H7 (cell line): ENCODE results near the gene FBXO17. TPM values are rescaled to one million over a fixed set of nuclear protein-coding genes. Genes with fewer than 3 reads are reported as not detected.
"Not testable (repeated sequence)": the region's sequence is repeated elsewhere in the genome, so short reads cannot be mapped to it uniquely, and the experiment has no call there.

Experiments used
- DNase-seq: peaks from one replicate; pipeline ENCODE4 v3.0.0; 2012
- H3K27me3 ChIP-seq: 2 replicates; pipeline ENCODE4 v1.6.0; 2011; ENCODE audit warnings: mild to moderate bottlenecking, low read length; ENCODE audit not compliant: control insufficient read depth, insufficient read depth
- H3K36me3 ChIP-seq: replicated peaks from 2 replicates; pipeline ENCODE4 v1.5.1; 2011; ENCODE audit warnings: low read length; ENCODE audit not compliant: control insufficient read depth, insufficient read depth
- H3K4me3 ChIP-seq: 2 replicates; pipeline ENCODE4 v1.5.1; 2011; ENCODE audit warnings: low read depth, mild to moderate bottlenecking, control low read depth, low read length, moderate library complexity; ENCODE audit not compliant: insufficient read depth
- total RNA-seq: library from RNA; depleted of rRNA; stranded (reverse); fragments of >200 nt; shearing (Covaris generic); gene quantifications from 2 replicates; pipeline ENCODE4 v1.2.3, GENCODE V29; 2014

The FBXO17 gene
- total RNA-seq, 1 experiment from 2014 or later = 25.3 TPM

DNA sequence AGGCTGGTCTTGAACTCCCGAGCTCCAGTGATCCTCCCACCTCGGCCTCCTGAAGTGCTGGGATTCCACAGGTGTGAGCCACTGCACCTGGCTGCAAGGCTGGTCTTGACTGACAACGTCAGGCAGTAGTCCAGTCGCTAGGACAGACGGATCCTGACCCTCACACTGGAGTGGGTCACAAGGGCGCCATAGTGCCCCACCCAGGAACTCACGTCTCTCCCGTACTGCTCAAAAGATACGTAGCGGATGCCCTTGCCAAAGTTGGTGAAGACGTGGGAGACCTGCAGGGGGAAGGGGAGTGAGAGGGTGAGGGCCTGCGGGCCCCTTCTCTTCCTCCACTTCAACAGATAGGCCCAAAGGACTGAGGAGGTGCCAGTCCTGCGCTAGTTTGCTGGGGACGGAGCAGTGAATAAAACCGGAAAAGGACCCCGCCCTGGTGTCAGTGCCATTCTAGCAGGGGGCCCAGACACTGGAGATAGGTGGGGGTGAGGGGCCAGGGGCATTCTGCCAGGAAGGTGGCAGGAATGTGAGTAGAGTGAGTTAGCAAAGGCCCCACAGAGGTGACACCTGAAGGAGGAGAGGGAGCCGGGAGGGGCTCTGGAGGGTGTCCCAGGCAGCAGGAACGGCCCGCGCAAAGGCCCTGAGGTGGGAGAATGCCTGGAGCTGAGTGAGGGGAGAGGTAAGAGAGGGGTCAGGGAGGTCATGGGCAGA is 32.9 kb downstream of the FBXO17 start:
- no peak overlapping the region for H3K4me3 ChIP-seq
- no peaks in the 10 kb centered on the region; the same call in 1 of the 2 replicates for H3K36me3 ChIP-seq
- H3K27me3 ChIP-seq = no peaks in the 10 kb centered on the region
- peak; percentile 19 for DNase-seq

DNA sequence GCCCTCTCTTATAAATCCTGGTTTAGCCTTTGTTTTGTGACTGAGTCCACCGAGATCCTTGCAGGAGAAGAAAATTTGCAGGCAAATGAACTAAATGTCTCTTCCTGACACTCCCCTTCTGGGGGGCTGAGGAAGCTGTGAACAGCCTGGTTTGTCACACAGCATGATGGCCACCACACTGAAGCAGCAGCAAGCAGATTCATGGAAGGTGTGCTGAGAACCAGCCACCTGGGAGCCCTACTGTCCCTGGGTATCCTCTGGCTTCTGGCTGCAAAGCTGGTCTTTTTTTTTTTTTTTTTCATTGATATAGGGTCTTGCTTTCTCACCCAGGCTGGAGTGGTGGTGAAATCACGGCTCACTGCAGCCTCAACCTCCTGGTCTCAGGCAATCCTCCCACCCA is 33.6 kb downstream of the FBXO17 start:
- Histone ChIP-seq H3K36me3 (no peaks in the 10 kb centered on the region; the same call in 1 of the 2 replicates), H3K27me3 (no peaks in the 10 kb centered on the region), H3K4me3 (no peak overlapping the region)
- no peak for DNase-seq

DNA sequence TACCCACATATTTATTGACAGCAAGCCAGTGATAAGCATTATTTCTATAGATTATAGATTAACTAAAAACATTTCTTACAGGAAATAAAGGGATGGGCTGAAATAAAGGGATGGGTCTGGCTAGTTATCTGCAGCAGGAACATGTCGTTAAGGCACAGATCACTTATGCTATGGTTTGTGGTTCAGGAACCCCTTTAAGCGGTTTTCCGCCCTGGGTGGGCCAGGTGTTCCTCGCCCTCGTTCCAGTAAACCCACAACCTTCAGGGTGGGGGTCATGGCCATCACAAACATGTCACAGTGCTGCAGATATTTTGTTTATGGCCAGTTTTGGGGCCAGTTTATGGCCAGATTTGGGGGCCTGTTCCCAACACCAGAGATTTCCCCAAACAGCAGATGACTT is 34.1 kb downstream of the FBXO17 start:
- DNase-seq, H3K4me3 ChIP-seq, H3K36me3 ChIP-seq, H3K27me3 ChIP-seq: not testable (repeated sequence)

DNA sequence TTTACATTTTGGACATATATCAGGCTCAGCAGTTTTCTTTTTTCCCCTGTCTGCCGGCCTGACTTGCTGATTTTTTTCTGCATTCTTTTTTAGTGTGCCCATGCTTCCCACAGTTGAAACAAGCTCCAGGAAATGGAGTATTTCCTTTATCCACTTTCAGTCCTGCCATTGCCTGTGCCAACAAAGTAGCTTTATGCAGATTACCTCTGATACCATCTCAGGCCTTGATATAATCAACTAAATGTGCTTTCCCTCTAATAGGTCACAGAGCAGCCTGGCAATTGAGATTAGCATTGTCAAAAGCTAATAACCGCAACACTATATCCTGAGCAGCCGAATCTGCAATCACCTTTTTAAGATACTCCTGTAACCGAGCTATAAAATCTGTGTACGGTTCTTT is 35.6 kb downstream of the FBXO17 start:
- H3K4me3 ChIP-seq = no peak overlapping the region
- no peaks in the 10 kb centered on the region for H3K36me3 ChIP-seq
- DNase-seq = no peak
- H3K27me3 ChIP-seq = no peaks in the 10 kb centered on the region

DNA sequence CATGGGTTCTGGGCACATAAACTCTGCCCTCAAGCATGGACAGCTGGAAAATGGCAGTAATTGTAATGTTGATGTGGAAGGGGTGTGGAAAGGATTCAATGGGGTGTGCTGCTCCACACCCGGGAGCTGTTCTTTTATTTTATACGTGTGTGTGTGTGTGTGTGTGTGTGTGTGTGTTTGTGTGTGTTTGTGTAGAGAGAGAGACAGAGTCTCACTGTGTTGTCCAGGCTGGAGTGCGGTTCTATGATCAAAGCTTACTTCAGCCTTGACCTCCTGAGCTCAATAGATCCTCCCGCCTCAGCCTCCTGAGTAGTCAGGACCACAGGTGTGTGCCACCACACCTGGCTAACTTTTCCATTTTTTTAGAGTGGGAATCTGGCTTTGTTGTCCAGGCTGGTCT is 42.0 kb downstream of the FBXO17 start:
- no peak overlapping the region for H3K4me3 ChIP-seq
- H3K36me3 ChIP-seq = peaks cover 12% of the 10 kb centered on the region
- H3K27me3 ChIP-seq = no peaks in the 10 kb centered on the region
- DNase-seq = no peak

DNA sequence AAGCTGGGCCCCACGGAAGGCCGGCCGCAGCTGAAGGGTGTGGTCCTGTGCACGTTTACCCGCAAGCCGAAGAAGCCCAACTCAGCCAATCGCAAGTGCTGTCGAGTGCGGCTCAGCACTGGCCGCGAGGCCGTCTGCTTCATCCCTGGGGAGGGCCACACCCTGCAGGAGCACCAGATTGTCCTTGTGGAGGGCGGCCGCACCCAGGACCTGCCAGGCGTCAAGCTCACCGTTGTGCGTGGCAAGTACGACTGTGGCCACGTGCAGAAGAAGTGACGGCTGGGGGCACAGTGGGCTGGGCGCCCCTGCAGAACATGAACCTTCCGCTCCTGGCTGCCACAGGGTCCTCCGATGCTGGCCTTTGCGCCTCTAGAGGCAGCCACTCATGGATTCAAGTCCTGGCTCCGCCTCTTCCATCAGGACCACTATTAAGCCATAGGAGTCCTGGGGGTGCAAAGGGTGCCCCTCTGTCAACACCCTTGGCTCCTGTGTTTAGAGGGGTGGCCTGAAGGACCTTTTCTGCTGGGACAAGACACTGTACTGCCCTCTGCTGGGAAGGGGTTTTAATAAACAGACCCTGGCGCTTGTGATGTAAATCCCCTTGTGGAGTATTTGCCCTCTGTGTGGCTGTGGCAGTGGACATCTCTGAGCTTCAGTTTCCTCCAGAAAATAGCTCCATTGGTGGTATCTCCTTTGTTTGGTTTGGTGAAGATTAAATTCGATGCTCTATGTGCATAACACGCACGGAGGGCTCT is 42.9 kb downstream of the FBXO17 start:
- no peak overlapping the region for H3K4me3 ChIP-seq
- DNase-seq = peak; percentile 64
- peaks cover 12% of the 10 kb centered on the region for H3K36me3 ChIP-seq

DNA sequence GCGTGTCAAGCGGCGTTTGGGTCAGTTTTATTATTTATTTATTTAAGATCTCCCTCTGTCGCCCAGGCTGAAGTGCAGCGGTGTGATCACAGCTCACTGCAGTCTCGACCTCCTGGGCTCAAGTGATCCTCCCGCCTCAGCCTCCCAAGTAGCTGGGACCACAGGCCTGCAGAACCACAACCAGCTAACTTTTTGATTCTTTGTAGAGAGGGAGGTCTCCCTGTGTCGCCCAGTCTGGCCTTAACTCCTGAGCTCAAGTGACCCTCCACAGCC is 44.1 kb downstream of the FBXO17 start:
- Histone ChIP-seq H3K27me3 (no peaks in the 10 kb centered on the region), H3K36me3 (peaks cover 12% of the 10 kb centered on the region), H3K4me3 (peak overlapping the region; percentile 97)
- DNase-seq = no peak

More for the DNA sequence above, 42.9 kb downstream of the FBXO17 start:
- H3K27me3 ChIP-seq = no peaks in the 10 kb centered on the region

DNA sequence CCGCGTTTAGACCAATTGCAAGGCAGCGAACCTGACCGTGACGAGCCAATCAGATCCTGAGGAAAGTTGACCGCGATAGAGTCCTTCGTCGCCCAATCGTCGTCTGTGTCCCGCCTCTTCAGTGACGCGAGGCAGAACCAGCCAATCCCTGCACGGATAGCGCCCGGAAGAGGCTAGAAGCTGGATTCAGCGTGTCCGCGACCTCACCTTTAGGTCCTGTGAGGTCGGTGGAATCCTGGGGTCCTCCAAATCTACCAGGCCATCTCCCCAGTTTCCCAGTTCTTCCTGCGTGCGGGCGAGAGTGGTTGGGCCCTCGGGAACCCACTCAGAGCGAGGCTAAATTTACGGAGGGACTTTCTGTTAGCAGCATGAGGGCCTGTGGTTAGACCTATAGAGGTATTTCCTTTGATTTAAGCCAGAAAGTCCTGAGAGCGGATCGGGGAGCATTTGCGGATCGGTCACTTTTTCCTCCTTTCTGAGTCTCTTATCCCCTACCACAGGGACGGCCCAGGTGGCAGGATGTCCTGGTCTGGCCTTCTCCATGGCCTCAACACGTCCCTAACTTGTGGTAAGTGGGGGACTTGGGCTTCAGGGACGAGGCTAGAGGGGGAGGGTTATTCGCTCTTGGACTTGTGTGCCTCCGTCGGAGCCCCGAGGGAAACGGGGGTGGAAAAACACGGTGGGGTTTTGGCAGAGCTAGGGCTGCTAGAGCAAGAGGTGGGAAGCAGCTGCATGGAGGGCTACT is 44.6 kb downstream of the FBXO17 start, which contains the start of gene MRPS12:
Gene MRPS12 (plus strand): TSS at position 169 of the 745 bp plus-strand sequence. CDS start 351 bp downstream, at position 520.
- DNase-seq = peak; percentile 99
- H3K36me3 ChIP-seq = peaks cover 12% of the 10 kb centered on the region
- peak within 1 kb of the TSS; percentile 97 for H3K4me3 ChIP-seq
- no peaks in the 10 kb centered on the region for H3K27me3 ChIP-seq

DNA sequence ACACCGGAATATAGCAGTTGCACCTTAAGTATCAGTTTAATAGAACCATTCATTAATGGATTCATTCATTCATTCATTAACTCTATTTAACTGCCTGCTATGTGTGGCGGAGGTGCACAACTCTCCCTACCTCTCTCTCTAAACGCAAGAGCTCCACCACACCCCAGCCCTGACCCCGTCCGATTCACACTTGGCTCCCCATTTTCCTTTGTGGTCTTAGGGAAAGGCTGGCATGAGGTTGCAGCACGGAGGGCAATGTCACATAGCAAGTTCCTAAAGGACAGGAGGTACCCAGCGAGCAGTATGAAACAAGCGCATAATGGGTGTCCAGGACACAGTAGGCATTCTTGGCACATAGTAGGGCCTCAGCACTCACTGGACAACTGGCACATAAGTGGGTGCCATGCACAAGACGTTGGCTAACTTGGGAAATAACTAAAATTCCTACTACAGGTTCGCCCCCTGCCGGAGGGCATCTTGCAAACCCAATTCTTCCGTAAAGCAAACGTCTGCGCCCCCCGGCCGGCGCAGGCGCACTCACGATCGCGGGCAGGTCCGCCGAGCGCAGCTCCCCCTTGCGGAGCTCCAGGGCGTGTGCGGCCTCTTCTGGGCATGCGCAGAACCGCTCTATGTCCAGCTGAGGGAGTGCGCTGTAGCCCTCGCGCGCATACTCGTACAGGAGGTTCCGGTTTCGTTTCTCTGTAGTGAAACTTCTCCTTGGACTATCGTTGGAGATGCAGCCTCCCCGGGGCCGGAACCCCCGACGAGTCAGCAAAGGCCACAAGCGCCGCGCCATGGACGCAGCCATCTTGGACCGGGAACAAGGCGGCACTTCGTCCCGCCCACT is 45.4 kb downstream of the FBXO17 start, which contains the start of gene SARS2:
Gene SARS2 (minus strand): TSS at position 835 of the 847 bp plus-strand sequence. CDS start 27 bp downstream, at position 808.
- H3K4me3 ChIP-seq = peak within 1 kb of the TSS; percentile 97
- DNase-seq = peak; percentile 99

DNA sequence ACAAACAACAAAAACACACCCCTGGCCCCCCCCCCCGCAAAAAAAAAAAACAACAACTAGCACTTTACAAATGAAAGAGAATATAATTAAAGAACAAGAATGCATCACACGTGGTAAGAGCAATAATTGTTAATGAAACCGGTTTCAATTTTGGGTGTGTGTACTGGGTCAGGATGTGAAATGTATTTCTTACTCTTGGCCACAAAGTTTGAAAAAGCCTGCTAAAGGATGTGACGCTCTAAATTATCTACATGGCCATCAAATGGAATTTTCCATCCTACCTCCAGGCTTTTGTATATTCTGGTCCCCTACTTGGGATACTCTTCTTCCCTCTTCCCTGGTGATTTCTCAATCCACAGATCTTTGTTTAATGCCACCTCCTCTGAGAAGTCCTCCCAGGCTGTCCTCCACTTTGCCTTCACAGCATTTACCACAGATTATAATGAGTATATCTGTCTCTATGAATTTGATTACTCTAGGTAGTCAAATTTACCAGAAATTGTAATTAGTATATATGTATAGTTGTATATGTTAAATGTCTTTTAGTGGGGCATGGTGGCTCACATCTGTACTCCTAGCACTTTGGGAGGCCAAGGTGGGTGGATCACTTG is 47.0 kb downstream of the FBXO17 start:
- H3K36me3 ChIP-seq = peaks cover 19% of the 10 kb centered on the region
- H3K27me3 ChIP-seq = no peaks in the 10 kb centered on the region
- H3K4me3 ChIP-seq = no peak overlapping the region
- DNase-seq = peak; percentile 8

More for the DNA sequence above, 45.4 kb downstream of the FBXO17 start, which contains the start of gene SARS2:
- Histone ChIP-seq H3K27me3 (no peaks in the 10 kb centered on the region), H3K36me3 (peaks cover 16% of the 10 kb centered on the region)

DNA sequence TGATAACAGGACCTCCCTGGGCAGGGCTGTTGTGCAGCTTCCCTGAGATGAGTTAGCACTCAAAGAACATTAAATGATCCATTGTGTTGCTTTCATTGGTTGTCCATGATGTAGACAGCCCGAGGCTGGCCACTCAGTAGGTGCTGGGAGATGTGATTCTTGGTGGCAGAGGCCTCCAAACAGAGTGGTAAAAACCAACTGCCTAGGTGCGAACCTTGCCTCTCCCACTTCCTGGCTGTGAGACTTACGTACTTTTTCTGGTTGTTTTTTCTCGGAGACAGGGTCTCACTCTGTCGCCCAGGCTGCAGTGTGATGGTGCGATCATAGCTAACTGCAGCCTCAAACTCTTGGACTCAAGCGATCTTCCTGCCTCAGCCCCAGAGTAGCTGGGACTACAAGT is 51.2 kb downstream of the FBXO17 start:
- Histone ChIP-seq H3K4me3 (no peak overlapping the region), H3K27me3 (no peaks in the 10 kb centered on the region), H3K36me3 (peaks cover 17% of the 10 kb centered on the region)
- no peak for DNase-seq

DNA sequence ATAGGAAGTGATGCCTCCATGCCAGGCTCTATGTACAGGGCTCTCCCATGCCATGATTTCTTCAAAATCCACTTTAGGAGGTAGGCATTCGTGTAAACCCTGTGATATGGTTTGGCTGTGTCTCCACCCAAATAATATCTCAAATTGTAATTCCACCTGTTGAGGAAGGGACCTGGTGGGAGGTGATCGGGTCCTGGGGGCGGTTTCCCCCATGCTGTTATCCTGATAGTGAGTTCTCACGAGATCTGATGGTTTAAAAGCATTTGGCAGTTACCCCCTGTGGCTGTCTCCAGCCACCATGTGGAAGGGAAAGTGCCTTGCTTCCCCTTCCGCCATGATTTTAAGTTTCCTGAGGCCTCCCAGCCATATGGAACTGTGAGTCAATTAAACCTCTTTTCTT is 53.1 kb downstream of the FBXO17 start:
- no peak for DNase-seq
- Histone ChIP-seq H3K4me3 (no peak overlapping the region), H3K36me3 (peaks cover 17% of the 10 kb centered on the region), H3K27me3 (no peaks in the 10 kb centered on the region)

DNA sequence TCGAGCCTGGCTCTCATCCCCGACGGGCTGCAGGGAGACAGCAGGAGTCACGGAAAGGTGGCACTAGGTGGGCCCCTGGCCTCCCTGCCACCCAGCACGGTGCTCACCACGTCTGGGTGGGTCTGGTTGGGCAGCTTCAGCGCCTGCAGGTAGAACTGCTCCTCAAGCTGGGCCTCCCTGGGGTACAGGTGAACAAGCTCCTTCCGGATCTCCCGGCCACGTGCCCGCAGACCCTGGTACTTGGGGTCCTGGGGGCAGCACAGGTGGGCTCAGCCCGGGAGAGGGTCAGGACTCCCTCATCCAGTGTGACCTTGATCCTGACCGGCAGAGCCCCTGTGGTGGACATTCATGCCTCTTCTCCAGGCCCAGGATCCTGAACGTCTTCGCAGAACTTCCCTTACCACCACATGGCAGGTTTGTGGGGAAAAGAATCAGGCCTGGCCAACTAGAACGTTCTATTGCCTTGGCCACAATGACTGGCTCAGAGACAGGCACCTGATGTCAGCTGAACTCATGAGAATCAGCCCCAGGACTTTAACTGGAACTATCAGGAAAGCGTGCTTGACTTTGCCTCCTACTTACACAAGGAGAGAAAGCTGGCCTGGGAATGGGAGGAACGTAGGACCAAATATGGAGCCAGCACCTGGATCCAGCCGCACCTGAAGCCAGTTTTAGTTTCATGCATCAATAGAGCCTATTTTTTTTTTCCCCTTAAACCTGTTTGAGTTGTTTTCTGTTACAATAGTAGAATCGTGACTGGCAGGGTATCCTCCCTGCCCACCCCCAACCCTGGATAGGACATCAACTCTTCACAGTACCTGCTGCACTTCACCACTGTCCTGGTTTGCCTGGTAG is 53.9 kb downstream of the FBXO17 start:
- DNase-seq = peak; percentile 48

More for the DNA sequence above, 53.9 kb downstream of the FBXO17 start:
- no peak overlapping the region for H3K4me3 ChIP-seq
- no peaks in the 10 kb centered on the region for H3K27me3 ChIP-seq
- H3K36me3 ChIP-seq = peaks cover 17% of the 10 kb centered on the region
